SK-N-SH treated with all-trans-retinoic acid at 6 μM for 48 hours (cell line): ENCODE measurements around the gene SPATA3.

Experiments used
- ATAC-seq: fragments of 200-7000 bp; cut with Tn5 transposase; 3 replicates; pipeline ENCODE4 v1.9.1; 2020; ENCODE audit warnings: mild to moderate bottlenecking, moderate library complexity
- ARNTL ChIP-seq: fragments of 450-650 bp; formaldehyde crosslinking; IDR thresholded peaks from 2 replicates; pipeline ENCODE4 v1.5.0; 2020; ENCODE audit warnings: low read depth, mild to moderate bottlenecking, moderate library complexity, borderline replicate concordance
- BACH2 ChIP-seq: fragments of 250-450 bp; sonication (Bioruptor Pico); IDR thresholded peaks from 2 replicates; pipeline ENCODE4 v1.9.0; 2021; ENCODE audit warnings: mild to moderate bottlenecking, borderline replicate concordance
- CSDC2 ChIP-seq: fragments of 250-450 bp; sonication (Bioruptor Pico); IDR thresholded peaks from 2 replicates; pipeline ENCODE4 v1.5.0; 2020; ENCODE audit warnings: mild to moderate bottlenecking, moderate library complexity
- CSRNP3 ChIP-seq: fragments of 250-450 bp; sonication (Bioruptor Pico); IDR thresholded peaks from 2 replicates; pipeline ENCODE4 v1.5.1; 2021; ENCODE audit warnings: mild to moderate bottlenecking, moderate library complexity
- ESRRG ChIP-seq: fragments of 250-450 bp; sonication (Bioruptor Pico); IDR thresholded peaks from 2 replicates; pipeline ENCODE4 v1.6.1; 2021; ENCODE audit warnings: mild to moderate bottlenecking
- GLIS3 ChIP-seq: fragments of 250-450 bp; sonication (Bioruptor Pico); IDR thresholded peaks from 2 replicates; pipeline ENCODE4 v1.5.0; 2020; ENCODE audit warnings: mild to moderate bottlenecking, moderate library complexity
- OSR1 ChIP-seq: fragments of 250-450 bp; sonication (Bioruptor Pico); IDR thresholded peaks from 2 replicates; pipeline ENCODE4 v1.8.0; 2022; ENCODE audit warnings: moderate library complexity, mild to moderate bottlenecking, inconsistent platforms
- PATZ1 ChIP-seq: fragments of 250-450 bp; sonication (Bioruptor Pico); IDR thresholded peaks from 2 replicates; pipeline ENCODE4 v1.8.0; 2020; ENCODE audit warnings: mild to moderate bottlenecking, moderate library complexity, borderline replicate concordance
- PPARA ChIP-seq: fragments of 250-450 bp; sonication (Bioruptor Pico); IDR thresholded peaks from 2 replicates; pipeline ENCODE4 v1.5.0; 2020; ENCODE audit warnings: mild to moderate bottlenecking, borderline replicate concordance
- RARB ChIP-seq: fragments of 250-450 bp; sonication (Bioruptor Pico); IDR thresholded peaks from 2 replicates; pipeline ENCODE4 v1.8.0; 2021; ENCODE audit warnings: mild to moderate bottlenecking, moderate library complexity
- SNAI2 ChIP-seq: fragments of 250-450 bp; sonication (Bioruptor Pico); IDR thresholded peaks from 2 replicates; pipeline ENCODE4 v1.5.0; 2020; ENCODE audit warnings: mild to moderate bottlenecking, moderate library complexity
- TCF4 ChIP-seq: fragments of 250-450 bp; sonication (Bioruptor Pico); IDR thresholded peaks from 2 replicates; pipeline ENCODE4 v1.8.0; 2021; ENCODE audit warnings: mild to moderate bottlenecking, moderate library complexity, borderline replicate concordance
- TOX ChIP-seq: fragments of 250-450 bp; sonication (Bioruptor Pico); IDR thresholded peaks from 2 replicates; pipeline ENCODE4 v1.8.0; 2021; ENCODE audit warnings: mild to moderate bottlenecking, moderate library complexity, borderline replicate concordance
- TSHZ2 ChIP-seq: fragments of 250-450 bp; sonication (Bioruptor Pico); IDR thresholded peaks from 2 replicates; pipeline ENCODE4 v1.5.0; 2020; ENCODE audit warnings: mild to moderate bottlenecking, moderate library complexity
- ZC3H10 ChIP-seq: fragments of 250-450 bp; sonication (Bioruptor Pico); IDR thresholded peaks from 2 replicates; pipeline ENCODE4 v1.5.1; 2021; ENCODE audit warnings: mild to moderate bottlenecking, moderate library complexity
- ZFP3 ChIP-seq: fragments of 250-450 bp; sonication (Bioruptor Pico); IDR thresholded peaks from 2 replicates; pipeline ENCODE4 v1.5.0; 2020; ENCODE audit warnings: mild to moderate bottlenecking, moderate library complexity
- ZNF565 ChIP-seq: fragments of 450-650 bp; formaldehyde crosslinking; conservative IDR thresholded peaks from 2 replicates; pipeline ENCODE4 v1.5.0; 2020; ENCODE audit warnings: low read depth, mild to moderate bottlenecking, moderate library complexity
- ZNF70 ChIP-seq: fragments of 450-650 bp; formaldehyde crosslinking; IDR thresholded peaks from 2 replicates; pipeline ENCODE4 v1.5.0; 2020; ENCODE audit warnings: mild to moderate bottlenecking, moderate library complexity
- ZNF8 ChIP-seq: fragments of 450-650 bp; formaldehyde crosslinking; IDR thresholded peaks from 2 replicates; pipeline ENCODE4 v1.5.0; 2020; ENCODE audit warnings: mild to moderate bottlenecking, moderate library complexity
- TF ChIP-seq, protein P1 (sequence below): fragments of 250-450 bp; sonication (Bioruptor Pico); IDR thresholded peaks from 2 replicates; pipeline ENCODE4 v1.5.1; 2020; ENCODE audit warnings: low read depth, mild to moderate bottlenecking, moderate library complexity
- TF ChIP-seq, protein P2 (sequence below): fragments of 250-450 bp; sonication (Bioruptor Pico); IDR thresholded peaks from 2 replicates; pipeline ENCODE4 v1.8.0; 2021; ENCODE audit warnings: low read depth, mild to moderate bottlenecking, moderate library complexity, borderline replicate concordance

SPATA3 gene

DNA sequence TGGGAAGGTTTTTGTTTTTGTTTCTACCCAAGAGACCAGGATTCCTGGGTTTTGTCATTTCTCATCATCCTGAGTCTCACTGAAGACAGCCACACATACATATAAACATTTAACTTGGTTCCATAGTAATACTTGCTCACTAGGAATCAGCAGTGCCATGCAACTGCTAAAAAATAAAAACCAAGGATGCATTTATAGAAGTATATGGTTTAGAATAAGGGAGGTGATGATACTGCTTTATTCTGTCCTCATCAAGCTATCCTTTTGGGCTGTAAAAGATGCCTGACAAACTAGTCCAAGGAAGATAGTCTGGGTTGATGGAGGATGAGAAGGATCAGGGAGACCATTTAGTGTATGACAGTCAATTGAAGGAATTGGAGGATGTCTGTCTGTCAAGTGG is 740 bp downstream of the SPATA3 start:
- no peak for ATAC-seq
- no peak for TF ChIP-seq GLIS3 (CRISPR knock-in tag)
- TF ChIP-seq ZNF70: peak; percentile 96

DNA sequence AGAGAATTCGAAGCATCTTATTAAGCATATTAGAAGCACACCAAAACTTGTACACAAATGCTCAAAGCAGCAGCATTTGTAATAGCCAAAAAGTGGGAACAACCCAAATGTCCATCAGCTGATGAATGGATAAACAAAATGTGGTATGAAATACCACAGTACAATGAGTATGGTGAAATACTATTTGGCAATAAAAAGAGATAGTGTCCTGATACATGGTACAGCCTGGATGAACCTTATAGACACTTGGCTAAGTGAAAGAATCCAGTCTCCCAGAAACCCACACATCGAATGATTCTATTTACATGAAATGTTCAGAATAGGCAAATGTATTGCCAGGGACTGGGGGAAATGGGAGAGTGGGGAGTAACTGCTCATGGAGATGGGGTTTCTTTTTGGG is 3.0 kb downstream of the SPATA3 start:
- TF ChIP-seq TCF4 (CRISPR knock-in tag) (no peak), SNAI2 (CRISPR knock-in tag) (no peak), ARNTL (CRISPR knock-in tag) (no peak), ZC3H10 (CRISPR knock-in tag) (no peak), PPARA (CRISPR knock-in tag) (no peak), TSHZ2 (no peak), ZFP3 (no peak), GLIS3 (CRISPR knock-in tag) (no peak), CSRNP3 (CRISPR knock-in tag) (no peak)
- TF ChIP-seq, protein P1, sequence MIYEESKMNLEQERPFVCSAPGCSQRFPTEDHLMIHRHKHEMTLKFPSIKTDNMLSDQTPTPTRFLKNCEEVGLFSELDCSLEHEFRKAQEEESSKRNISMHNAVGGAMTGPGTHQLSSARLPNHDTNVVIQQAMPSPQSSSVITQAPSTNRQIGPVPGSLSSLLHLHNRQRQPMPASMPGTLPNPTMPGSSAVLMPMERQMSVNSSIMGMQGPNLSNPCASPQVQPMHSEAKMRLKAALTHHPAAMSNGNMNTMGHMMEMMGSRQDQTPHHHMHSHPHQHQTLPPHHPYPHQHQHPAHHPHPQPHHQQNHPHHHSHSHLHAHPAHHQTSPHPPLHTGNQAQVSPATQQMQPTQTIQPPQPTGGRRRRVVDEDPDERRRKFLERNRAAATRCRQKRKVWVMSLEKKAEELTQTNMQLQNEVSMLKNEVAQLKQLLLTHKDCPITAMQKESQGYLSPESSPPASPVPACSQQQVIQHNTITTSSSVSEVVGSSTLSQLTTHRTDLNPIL (CRISPR knock-in tag): no peak

DNA sequence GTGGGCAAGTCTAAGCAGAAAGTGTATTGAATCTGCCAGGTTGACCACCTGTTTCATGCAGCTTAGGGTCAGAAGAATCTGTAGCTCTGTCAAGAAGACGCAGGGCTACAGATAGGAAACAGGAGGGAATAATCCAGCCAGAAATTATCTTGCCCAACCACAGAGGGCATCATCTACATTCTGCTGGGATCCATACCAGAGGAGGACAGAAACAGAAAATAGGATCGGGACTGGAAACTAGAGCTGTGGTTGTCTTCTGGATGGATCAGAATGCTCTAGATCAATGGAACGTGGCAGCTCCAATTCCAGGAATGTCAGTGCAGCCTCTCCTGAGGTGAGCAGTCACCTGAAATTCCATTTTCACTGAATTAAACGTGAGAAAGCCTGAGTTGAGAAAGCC is 3.6 kb downstream of the SPATA3 start:
- no peak for ATAC-seq
- TF ChIP-seq PATZ1 (CRISPR knock-in tag) (no peak), TOX (CRISPR knock-in tag) (no peak), PPARA (CRISPR knock-in tag) (no peak), ZC3H10 (CRISPR knock-in tag) (no peak), RARB (no peak), ESRRG (CRISPR knock-in tag) (no peak), ARNTL (CRISPR knock-in tag) (no peak), BACH2 (CRISPR knock-in tag) (no peak), OSR1 (no peak), GLIS3 (CRISPR knock-in tag) (no peak), CSDC2 (CRISPR knock-in tag) (no peak), ZFP3 (no peak), CSRNP3 (CRISPR knock-in tag) (no peak), ZNF70 (no peak), TSHZ2 (no peak), ZNF565 (CRISPR knock-in tag) (no peak), TCF4 (CRISPR knock-in tag) (no peak), ZNF8 (no peak)
- TF ChIP-seq, protein P2, sequence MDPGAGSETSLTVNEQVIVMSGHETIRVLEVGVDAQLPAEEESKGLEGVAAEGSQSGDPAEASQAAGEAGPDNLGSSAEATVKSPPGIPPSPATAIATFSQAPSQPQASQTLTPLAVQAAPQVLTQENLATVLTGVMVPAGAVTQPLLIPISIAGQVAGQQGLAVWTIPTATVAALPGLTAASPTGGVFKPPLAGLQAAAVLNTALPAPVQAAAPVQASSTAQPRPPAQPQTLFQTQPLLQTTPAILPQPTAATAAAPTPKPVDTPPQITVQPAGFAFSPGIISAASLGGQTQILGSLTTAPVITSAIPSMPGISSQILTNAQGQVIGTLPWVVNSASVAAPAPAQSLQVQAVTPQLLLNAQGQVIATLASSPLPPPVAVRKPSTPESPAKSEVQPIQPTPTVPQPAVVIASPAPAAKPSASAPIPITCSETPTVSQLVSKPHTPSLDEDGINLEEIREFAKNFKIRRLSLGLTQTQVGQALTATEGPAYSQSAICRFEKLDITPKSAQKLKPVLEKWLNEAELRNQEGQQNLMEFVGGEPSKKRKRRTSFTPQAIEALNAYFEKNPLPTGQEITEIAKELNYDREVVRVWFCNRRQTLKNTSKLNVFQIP (CRISPR knock-in tag): no peak
- TF ChIP-seq, protein P1 (CRISPR knock-in tag): no peak

More for the DNA sequence above, 3.0 kb downstream of the SPATA3 start:
- no peak for ATAC-seq
